Non-pigmented ciliary epithelial cell (primary cell): ENCODE data around the gene SPATA18.
"Not testable (repeated sequence)": the region's sequence is repeated elsewhere in the genome, so short reads cannot be mapped to it uniquely, and the experiment has no call there.

ENCODE experiments used
- DNase-seq: peaks from one replicate; pipeline ENCODE4 v3.0.0-alpha.2; 2010; ENCODE audit warnings: low read depth

Gene SPATA18

DNA sequence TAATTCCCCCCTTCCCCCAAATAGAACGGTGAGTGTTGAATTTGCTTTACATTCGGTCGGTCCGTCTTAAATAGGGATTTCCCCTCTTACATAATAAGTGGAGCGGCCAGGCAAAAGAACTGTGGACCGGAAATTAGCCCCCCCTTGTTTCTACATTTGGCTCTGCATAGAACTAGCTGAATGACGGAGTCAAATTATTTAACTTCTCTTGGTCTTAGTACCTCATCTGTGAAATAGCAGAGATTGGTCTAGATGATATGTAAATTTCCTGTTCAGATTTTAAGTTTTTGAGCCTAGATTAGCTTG, 1.3 kb downstream of the SPATA18 start:
- DNase-seq = no peak

DNA sequence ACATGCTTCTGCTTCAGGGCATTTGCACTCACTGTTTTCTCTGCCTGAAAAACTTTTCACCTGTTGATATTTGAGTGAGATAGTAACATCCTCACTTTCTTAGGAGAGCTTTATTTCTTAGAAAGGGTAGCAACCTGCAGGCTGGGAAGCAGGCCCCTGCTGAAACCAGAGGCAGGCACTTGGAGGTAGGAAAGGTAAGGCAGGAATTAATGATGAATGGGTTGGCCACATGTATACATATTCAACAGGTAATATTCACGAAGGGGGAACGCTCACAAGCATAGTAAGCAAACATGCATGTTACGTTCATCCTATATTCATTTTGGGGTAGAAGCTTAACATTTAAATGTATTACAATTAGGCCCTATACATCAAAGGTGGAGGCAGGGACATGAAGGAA, 3.1 kb downstream of the SPATA18 start:
- DNase-seq = no peak

DNA sequence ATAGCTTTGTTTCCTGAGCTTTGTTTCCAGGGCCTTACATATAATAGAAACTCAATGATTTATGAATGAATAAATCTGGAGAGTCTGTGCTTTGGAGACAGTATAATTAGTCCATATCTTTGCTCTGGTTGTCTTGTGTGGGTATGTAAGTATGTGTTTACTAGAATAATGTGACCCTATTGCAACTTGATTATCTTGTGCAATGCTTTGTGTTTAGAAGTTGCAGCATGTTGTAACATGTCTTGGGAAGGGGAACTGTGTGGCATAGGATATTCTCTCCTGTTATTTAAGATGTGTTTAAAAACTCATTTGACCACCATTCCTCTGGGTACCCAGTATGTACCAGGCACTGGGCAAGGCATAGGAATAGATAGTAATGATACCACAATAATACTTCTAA, 6.1 kb downstream of the SPATA18 start:
- no peak for DNase-seq

DNA sequence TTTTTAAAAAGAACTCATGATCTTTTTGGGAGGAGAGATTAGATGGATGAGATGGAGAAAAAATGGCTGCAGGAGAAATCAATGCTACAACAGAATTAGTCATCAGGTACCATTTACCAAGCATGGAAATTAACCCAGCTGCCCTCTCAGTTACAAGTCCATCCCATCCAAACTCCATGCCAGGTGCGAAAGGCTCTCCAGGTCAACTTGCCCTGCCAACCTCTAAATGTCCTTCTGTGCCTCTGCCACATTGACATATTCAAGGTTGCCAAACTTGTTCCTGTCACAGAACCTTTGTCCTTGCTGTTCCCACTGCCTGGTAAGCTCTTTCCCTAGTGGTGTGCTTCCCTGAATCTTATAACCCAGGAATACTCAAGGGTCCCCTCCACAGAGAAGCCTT, 7.2 kb downstream of the SPATA18 start:
- no peak for DNase-seq

DNA sequence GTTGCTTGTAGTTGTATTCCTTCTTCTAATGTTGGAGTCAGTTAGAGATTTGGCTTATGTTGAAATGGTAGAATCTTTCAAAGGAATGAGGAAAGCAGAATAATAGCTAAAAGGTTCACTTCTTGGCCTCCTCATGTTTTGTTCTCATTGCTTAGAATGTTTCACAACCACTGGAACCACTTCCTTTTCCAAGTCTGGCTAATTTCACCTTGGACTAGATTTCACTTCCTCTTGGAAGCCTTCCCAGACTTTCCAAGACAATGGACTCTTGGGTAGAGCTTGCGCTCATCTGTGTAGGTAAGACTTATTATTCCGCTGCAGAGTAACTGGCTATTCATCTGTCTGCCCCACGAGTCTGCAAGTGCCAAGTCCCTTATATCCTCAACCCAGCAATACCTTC, 8.3 kb downstream of the SPATA18 start:
- DNase-seq = no peak

DNA sequence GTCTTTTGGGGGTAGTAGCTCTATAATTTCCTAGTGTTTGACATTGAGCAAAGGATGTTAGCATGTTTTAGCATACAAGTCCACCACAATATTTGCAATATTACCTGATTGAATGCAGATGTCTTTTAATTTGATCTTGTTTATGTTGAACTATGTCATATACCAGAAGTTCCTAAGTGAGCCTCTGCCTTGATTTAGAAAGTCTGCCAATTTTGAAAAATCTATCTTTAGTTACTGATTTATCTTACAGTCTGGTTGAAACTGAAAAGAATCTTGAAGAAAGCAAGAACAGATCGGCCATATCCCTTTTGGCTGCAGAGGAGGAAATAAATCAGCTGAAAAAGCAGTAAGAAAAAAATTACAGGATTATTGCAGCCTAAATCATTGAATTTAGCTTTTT, 18.5 kb downstream of the SPATA18 start:
- DNase-seq = no peak

DNA sequence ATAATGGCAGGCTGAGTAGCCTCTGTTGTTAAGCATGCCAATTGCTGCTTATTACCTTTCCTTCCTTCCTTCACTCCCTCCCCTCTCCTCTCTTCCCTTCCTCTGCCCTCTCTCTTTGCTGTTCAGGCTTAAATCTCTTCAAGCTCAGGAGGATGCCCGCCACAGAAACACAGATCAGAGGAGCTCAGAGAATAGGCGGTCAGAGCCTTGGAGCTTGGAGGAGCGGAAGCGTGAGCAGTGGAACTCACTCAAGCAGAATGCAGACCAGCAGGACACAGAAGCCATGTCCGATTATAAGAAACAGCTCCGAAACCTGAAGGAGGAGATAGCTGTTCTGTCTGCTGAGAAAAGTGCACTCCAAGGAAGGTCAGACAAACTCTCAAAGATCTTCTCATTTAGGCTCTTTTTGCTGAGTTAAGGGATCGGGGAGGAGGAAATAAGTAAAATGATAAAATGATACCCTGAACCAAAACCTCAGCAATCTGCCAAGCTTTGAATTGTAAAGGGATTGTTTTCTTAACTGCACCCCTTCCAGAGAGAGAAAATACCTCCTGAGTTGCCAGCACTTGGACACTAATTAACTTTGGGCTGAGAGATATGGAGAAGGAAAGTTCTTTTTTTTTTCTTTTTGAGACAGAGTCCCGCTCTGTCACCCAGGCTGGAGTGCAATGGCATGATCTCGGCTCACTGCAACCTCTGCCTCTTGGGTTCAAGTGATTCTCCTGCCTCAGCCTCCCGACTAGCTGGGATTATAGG, 20.9 kb downstream of the SPATA18 start:
- no peak for DNase-seq

DNA sequence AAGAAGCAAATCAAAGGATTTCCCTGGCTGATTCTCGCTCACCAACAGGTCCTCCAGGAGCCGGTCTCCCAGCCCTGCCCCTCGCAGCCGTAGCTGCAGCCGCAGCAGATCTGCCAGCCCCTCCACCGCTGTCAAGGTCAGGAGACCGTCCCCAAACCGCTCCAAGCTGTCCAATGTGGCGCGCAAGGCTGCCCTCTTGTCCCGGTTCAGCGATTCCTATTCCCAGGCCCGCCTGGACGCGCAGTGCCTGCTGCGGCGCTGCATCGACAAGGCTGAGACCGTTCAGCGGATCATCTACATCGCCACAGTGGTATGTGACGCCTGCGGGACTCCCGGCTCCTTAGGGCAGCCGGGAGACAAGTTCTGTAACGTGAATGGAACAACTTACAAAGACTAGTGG, 25.6 kb downstream of the SPATA18 start:
- DNase-seq = no peak

DNA sequence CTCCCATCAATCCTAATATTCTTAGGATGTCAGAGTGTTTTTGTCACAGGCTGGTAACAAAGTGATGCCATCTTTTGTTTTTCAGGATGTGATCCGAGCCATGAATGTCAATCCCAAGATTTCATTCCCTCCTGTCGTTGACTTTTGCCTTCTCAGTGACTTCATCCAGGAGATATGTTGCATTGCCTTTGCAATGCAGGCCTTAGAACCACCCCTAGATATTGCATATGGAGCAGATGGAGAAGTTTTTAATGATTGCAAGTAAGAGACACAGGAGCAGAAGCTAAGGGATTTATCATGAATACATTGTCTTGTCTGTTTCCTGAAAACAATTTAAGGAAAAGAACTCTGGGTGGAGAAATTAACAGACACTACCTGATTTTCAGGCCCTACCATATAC, 28.6 kb downstream of the SPATA18 start:
- no peak for DNase-seq

DNA sequence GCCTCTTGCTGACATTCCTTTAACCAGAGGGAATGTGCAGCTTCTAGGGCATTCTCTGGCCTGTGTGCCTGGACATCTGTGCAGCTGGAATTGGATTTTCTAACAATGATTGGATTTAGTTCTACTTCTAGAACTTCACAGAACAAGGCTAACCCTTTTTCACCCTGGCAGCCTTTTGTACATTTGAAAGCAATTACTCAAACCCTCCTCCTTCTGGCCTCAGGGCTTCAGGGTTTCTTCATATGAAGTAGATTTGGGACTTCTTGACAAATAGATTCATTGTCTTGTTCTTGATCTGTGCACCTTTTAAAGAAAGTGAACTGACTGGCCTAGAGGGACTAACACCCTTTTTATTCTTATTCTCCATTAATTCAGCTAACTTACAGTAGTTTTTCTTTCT, 30.1 kb downstream of the SPATA18 start:
- no peak for DNase-seq

DNA sequence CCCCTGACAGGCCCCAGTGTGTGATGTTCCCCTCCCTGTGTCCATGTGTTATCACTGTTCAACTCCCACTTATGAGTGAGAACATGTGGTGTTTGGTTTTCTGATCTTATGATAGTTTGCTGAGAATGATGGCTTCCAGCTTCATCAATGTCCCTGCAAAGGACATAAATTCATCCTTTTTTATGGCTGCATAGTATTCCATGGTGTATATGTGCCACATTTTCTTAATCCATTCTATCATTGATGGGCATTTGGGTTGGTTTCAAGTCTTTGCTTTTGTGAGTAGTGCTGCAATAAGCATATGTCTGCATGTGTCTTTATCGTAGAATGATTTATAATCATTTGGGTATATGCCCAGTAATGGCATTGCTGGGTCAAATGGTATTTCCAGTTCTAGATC, 35.3 kb downstream of the SPATA18 start:
- not testable (repeated sequence) for DNase-seq

DNA sequence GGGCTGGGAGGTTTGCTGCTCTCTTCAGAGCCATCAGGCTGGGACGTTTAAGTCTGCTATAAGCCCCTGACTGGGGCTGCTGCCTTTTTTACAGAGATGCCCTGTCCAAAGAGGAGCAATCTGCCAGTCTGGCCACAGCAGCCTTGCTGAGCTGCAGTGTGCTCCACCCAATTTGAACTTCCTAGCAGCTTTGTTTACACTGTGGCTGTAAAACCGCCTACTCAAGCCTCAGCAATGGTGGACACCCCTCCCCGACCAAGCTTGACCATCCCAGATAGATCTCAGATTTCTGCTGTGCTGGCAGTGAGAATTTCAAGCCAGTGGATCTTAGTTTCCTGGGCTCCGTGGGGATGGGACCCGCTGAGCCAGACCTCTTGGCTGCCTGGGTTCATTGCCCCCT, 40.7 kb downstream of the SPATA18 start:
- DNase-seq = no peak

DNA sequence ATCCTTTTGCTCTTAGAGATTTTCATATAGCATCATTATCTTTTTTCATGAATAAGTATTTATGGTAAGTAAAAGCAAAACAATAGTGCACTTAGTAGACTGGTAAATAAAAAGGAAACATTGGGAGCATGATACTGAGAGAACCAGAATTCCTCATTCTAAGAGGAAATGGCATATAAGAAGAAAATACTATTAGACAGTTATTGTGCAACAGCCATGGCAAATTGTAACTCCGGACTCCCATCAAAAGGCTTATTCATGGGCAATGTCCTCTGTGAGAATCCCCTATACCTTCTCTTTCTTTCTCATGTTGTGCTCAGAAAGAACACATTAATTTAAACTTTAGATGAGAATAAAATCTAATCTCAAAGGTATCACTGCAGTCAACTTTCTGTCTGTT, 42.4 kb downstream of the SPATA18 start:
- no peak for DNase-seq

DNA sequence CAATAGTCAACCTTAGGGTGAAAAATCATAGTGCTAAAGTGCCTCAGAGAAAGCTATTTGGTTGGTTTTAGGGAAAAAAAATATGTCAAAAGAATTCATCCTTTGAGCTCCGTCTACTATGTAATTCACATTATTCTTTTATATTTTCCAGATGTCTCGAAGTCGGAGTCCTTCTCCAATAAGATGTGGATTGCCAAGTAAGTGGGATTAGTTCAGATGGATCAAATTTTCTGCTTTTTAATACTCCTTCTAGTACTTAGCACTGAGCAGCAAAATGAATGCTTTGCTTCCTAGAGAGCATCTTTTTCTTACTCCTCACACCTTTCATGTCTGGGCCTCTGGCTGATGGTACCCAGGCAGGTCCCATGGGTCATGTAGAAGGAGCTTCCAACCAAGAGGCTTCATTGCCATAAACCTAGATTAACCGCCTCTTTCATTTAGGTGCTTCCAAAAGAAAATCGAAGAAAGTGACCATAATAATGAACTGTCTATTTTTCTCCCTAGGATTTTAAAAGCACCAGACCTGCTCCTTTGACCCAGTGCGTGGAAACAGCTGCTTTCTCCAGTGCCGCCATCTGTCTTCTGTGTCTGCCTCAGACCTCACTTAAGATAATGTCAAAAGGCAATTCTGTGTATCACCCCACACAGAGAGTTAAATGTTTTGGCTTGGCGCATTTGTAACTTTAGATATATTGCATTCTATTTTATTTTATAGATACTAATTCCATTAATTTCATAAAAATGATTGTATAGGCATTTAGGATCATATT, 43.5 kb downstream of the SPATA18 start:
- no peak for DNase-seq

DNA sequence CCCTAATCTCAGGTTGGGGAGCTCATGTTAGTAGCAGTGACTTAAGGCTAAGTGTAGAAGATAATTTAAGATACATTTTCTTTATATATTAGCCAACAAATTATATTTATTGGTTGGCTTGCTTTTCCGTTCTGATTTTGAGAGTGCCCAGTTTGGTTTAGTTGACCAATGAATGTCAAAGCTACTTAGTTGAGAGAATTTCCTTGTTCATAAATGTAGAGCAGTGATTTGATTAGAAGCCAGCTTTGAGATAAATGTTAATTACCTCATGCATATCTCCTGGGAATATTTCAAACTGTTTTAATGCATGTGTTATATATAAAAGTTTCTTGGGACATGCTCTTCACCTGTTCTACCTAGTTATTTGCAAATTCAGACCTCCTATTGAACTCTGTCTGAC, 44.3 kb downstream of the SPATA18 start:
- DNase-seq = no peak

DNA sequence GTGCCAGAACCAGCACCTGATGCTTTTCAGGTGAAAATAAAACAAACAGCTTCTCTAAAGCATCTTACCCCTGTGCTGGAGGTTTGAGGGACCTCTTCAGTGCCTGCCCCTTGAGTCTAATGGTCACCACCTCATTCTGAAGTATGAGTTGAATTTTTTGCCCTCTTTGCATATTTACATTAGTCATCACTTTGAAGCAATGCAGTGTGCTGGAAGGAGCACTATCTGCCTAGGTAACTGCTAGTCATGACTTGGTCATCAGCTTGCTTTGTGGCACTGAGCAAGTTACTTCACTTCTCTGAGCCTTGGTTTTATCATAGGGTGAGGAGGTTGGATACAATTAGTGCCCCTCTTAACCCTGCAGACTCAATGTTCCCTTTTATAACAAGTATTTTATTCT, 44.9 kb downstream of the SPATA18 start:
- DNase-seq = no peak

DNA sequence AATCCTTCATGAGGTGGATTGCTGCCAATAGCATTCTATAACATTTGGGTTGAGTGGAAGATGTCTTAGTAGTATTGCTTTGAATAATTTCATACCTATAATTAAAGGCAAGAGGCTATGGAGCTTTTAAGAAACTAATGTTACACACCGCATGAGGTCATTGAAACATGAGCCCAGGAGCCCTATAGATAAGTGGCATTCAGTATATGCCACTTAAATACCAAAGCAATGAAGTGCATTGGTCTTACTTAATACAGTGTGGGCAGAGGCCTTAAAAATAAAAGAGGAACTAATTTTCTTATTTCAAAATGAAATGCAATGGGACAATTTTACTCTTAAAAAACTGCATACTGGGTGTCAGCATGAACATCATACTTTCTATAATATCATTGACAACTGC, 47.5 kb downstream of the SPATA18 start:
- no peak for DNase-seq

DNA sequence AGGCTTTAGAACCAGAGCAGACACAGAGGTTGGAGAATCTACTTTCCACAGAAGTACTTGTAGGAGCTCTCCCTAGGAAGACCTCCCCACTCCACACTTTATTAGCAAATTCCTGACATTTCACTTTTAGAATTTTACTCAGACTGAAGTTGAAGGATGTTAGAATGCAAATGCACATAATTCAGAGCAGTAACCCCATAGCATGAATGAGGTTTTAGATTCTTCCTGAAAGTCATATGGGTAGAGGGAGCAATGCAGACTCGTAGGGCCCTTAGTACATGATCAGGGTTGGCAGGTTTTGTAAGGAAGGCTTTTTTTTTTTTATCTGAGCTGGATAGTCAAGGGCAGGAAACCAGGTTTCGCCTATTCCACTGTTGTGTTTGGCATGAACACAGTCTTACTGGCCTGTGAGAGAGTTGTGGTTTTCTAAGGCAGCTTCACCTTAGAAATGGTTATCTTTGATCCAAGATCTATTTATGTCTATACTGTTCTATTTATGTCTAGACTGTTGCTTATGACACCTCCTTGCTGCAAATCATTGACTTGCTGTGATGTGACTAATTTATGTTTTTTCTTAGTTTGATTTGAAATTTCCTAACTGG, 48.9 kb downstream of the SPATA18 start:
- no peak for DNase-seq

DNA sequence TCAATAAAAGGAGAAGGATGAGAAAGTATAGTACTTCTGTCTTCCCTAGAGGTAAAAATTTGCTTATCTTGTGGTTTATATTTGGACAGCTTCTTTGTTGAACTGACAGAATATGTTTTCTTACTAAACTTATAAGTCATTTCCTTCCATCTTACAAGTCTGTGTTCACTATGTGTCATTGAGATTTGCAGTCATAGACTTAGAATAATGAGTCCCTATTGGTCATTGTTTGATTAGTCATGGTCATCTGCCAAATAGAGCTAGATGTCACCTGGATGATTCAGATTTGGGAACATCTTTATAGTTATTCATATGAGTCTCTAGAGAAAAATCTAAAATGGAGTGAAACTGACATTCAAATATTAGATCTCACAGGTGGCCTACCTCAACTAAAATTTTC, 51.5 kb downstream of the SPATA18 start:
- DNase-seq = no peak

DNA sequence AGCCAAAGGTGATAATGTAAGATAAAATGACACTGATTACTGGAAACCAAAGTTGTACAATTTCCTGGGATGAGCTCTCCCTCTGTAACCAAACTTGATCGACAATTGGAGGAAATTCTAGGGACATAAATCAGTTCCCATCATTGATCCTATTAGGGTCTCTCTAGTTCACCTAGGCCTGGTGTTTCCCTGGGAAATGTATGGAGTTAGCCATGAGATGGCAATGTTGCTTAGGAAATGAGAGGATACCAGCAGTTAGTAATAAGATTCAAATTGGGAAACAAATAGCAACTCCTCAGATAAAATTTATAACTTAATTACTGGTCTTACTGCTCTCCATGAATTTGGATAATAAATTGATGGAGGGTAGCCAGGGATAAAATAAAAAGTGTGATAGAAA, 52.2 kb downstream of the SPATA18 start:
- no peak for DNase-seq

DNA sequence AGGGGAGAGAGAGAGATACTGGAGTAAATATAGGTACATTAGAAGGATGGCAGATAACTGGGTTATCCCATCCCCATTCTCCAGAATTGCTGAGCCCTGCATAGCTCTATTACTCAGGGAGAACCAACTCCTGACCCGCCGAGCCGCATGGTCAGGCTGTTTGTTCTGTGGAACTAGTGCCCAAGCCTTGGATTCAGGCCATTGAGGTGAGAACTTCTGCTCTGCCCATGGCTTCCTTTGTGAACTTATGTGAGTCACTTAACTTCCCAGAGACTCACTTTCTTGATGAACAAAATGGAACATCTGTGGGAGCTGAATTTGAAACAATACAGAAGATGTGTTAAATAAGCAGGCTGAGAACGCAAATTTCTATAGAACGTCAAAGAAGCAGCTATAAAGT, 54.2 kb downstream of the SPATA18 start:
- DNase-seq = no peak

DNA sequence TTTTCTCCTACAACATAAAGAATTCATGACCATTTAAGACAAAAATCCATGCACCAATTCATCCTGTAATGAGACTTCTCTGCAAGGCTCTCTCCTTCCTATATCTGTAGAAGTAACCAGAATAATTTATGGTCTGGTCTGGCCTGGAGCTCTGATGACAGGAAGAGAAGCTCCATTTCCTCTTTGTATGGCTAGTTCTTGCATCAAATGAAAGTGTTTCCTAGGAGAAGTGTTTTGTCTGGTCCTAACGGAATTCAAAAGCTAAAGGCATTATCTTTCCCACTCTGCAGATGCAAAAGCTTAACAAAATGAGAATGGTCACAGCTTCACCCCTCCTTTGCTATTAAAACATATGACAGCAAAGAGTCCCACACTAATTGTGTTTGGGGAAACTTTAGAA, 55.1 kb downstream of the SPATA18 start:
- DNase-seq = no peak

DNA sequence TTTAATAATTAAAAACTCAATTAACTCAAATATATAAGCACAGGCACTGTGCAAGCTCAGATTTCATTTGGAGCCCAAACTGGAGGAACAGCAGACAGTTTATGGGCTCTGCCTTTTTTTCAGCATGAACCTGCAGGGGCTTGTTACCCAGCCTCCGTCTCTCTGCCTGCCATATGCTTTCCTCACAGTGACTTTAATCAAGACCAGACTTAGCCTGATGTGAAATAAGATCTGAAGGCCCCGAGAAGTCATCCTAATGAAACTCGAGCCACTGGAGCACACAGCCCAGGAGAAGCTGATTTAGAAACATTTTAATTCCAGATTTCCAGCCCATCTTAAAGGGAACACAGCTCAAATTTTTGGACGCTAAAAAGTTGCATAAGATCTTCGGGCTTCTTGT, 55.6 kb downstream of the SPATA18 start:
- no peak for DNase-seq

DNA sequence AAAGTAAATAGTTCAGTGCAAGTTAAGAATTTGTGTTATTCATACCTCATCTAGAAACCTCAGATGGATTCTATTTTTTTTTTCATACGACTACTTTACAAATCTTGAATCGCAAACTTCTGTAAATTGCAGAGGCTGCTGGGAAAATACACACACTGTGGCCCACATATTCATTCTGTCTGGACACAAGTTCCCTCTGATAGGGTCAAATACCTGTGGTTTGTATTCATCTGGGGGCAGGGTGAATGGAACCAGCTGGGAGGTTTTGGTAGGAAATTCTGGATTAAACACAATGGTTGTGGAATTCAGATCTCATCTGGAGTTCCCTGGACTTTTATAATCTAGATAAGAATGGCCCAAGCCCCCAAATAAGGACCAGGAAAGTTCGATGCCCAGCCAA, 56.2 kb downstream of the SPATA18 start:
- DNase-seq = no peak
